Endometrium (tissue), 2 donors: ENCODE measurements around the gene TKT.

Experiments
- FAIRE-seq: peaks from 2 replicates; lab custom pipeline; 2012; peaks lifted over from hg19 to GRCh38; lab: Jason Lieb, UNC
- donor health status: control.
- donor health status: control.

The TKT gene

DNA sequence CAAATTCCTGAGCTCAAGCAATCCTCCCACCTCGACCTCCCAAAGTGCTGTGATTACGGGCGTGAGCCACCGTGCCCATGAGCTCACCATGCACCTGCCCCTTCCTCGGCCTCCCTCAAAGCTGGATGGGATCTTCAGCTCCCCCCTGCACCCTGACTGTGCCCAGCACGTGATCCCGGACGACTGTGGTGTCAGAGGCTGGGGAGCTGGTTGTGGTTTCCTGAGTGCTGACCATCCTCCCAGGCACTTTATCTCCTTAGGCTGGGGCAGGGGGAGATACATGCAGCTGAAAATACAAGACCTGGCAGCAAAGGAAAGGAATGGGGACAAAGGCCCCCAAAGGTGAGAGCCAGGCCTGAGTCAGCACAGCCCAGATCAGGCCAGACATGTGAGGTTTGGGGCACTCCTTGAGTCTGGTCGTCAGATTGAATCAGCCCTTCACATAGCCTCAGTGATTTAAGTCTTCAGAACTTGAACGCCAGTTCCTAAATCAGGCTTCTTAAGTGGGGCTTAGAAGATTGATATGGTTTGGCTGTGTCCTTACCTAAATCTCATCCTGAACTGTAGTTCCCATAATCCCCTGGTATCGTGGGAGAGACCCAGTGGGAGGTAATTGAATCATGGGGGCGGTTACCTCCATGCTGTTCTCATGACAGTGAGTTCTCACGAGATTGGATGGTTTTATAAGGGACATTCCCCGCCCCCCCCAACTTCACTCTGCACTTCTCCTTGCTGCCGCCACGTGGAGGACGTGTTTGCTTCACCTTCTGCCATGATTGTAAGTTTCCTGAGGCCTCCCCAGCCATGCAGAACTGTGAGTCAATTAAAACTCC lies 59.0 kb downstream of the TKT start:
- FAIRE-seq = no peak

DNA sequence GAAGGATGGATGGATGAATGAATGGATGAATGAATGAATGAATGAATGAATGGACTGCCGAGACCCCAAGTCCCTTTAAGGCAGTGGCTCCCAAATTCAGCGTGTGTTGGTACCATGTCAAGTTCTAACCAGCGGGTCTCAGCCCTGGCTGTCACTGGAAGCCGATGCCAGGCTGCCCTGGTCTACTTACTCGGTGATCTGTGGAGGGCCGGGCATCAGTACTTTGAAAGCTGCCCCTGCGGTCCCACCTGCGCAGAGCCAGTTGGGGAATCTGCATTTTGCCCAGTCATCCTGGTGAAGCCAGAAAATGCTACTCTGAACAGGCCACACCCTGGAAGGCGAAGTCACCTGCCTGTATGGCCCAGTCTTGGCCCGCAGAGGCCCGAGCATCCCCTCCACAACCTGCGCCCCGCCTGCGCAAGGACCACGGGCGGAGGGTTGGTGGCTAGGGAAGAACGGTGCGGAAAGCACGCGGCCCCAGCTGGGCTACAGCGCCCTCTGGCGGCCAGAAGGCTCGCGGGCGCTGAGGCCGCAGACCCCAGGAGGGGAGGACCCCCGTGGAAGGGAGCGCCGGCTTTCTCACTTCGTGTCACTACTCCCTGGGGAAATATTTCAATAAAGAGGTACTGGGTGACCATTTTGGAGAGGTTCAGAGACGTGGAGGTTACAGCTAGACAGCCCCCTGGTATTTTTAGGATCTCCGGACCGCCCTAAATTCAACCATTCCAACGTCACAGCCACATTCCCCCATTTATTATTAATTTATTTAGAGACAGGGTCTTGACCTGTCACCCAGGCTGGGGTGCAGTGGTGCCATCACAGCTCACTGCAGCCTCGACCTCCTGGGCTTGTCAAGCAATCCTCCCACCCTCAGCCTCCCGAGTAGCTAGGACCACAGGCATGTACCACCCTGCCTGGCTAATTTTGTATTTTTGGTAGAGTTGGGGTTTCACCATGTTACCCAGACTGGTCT lies 59.9 kb downstream of the TKT start:
- FAIRE-seq = no peak

DNA sequence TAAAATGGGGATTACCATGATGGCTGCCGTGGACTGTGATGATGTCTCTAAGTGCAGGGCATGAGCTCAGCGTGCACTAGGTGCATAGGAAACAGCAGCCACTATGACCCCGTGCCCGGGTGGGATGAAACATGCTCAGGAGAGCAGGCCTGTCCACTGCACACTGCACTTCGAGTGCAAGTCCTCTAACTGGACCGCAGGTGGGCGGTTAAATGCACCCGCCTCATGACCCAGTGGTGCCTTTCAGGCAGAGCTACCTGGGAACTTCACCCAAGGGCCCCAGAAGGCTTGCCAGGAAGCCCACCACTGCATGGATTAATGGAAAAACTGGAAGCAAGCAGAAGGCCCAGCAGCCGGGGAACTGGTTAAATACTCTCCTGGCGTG lies 60.8 kb downstream of the TKT start:
- FAIRE-seq = no peak

DNA sequence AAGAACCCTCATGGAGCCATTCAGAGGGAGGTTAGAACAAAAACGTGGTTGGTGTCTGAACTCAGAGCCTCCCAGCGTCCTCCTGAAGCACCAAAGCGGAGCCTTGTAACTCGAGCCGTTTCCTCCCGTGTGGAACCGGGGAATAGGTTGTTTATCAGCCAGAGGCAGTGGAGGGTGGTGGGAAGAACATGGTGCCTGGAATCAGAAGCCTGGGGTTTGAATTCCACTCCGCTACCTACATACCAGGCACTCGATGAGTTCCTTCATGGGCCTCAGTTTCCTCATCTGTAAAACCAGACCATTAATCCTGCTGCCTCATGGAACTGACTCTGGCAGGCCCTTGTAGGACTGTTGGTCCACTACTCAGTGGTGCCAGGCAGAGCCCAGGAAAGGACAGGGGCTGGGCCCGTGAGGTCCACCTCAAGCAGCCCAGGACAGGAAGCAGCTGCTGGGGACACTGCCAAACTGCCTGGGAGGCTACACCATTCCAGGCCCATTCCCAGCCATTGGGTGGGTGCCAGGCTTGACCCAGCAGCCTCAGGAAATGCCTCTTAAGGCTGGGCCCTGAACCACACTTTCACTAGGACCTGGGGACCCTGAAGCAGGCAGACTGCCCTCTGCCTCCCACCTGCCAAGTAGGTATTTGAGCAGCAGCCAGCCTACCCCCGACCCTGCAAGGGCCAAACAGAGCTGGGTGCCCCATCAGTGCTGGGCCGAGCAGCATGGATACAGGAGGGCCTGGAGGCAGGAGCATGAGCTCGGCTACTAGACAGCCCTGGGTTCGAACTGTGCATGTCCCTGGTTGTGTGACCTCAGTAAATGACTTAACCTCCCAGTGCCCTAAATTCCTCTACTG lies 61.4 kb downstream of the TKT start:
- no peak for FAIRE-seq

DNA sequence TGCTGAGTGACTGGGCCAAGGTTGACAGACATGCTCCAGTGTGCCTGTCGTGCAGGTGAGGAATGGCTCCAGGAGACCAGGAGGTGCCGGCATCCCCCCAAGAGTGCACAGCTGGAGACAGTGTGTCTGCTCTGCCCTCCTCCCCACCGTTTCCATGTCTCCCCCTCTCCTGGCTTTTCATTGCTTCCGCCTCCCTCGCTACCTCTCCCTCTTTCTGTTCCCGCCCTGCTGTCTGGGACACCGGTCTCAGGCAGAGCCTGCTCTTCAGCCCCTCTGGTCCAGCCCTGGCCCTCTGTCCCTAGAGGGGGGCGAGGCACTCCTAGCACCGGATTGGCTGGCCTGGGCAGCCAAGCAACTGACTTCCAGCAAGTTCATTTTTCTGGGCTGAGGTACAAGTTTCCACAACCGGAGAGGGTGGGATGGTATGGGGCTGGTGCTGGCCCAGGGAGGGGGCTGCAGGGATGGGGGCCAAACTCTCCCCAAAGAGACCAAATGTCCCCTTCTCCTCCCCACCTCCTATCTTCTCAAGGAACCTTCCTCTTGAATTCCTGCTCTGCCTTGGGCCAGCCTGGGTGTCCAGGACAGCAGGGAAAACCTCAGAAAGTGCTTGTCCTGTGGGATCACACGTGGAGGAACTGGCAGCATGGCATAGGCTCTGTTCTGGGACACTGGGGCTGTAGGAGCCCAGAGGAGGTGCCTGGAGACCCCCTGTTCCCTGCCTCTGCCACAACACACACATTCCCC lies 62.2 kb downstream of the TKT start:
- FAIRE-seq = no peak

DNA sequence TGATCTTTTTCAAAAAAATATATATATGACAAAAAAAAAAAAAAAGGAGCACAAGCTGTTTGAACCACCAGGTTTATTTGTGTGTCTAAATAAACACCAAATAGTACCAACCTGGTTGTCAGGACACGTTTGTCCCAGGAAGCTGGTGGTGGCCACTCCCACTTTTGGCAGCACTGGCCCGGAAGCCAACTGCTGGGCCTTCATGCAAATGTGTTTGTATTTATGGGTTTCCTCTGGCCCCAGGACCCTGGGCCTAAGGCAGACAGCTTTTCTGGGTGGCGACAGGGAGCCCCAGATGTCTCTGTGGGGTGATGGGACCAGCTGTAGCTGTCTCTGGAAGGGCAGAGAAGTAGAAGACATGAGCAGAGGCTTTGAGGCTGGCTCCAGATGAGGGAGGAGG lies 63.2 kb downstream of the TKT start:
- FAIRE-seq = no peak

DNA sequence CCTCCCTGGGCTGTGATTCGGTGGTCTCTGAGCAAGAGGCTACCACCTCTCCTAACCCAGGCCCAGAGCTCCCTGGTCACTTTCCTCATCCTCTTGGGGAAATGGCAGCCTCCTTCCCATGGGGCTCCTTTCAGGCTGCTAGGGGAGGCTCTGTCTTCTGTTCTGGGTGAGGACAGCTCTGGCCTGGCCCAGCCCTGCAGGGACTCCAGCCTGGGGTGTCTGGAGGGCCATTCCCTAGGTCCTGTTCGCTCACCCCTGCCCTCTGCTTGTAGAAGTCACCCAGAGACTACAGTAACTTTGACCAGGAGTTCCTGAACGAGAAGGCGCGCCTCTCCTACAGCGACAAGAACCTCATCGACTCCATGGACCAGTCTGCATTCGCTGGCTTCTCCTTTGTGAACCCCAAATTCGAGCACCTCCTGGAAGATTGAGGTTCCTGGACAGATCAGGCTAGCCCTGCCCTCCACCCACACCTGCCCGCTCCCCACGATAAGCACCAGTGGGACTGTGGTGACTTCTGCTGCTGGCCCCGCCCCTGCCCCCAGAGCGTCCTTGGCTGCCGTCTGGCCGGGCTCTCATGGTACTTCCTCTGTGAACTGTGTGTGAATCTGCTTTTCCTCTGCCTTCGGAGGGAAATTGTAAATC lies 63.9 kb downstream of the TKT start:
- no peak for FAIRE-seq

DNA sequence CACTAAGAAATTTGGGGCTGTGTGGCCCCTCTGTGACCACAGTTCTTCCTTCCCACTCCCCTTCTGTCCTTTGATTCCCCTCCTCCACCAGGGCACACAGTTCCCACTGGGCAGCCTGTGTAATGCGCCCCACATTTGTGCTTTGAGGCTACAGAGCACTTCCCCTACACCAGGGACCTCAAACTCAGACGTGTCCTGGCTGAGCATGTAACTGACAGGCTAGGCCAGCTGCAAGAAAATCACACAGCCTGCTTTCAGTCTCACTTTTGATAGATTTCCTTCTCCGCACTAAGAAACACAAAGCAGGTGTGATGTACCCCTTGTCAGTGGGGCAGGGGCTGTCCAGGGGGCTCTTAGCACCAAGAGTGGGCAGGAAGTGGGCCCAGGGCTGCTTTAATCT lies 65.2 kb downstream of the TKT start:
- no peak for FAIRE-seq

DNA sequence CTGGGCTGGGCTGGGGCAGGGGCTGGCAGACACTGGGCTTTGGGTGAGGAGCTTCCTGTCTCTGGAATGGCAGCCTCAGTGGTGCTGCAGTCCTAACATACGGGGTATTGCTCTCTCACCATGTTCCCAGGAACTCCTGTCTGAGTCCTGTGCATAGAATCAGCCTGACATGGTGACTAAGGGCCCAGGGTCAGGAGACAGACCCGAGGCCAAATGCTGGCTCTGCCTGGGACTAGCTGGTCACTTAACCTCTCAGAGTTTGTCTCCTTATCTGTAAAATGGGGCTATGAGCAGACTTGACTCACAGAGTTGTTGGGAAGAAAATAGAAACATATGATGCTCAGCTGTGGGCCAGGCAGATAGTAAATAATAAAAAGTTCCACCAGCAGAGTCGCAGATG lies 66.5 kb downstream of the TKT start:
- FAIRE-seq = no peak

DNA sequence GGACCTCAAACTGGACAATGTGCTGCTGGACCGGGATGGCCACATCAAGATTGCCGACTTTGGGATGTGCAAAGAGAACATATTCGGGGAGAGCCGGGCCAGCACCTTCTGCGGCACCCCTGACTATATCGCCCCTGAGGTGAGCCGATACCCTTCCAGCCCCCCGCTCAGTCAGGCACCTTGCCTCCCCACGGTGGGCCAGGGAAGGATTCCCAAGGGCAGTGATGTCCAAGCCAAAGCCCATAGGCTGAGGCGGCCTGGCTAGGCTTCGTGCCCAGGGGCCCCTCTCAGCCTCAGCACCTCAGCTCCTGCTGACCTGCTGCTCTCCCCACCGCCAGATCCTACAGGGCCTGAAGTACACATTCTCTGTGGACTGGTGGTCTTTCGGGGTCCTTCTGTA lies 67.1 kb downstream of the TKT start:
- no peak for FAIRE-seq

DNA sequence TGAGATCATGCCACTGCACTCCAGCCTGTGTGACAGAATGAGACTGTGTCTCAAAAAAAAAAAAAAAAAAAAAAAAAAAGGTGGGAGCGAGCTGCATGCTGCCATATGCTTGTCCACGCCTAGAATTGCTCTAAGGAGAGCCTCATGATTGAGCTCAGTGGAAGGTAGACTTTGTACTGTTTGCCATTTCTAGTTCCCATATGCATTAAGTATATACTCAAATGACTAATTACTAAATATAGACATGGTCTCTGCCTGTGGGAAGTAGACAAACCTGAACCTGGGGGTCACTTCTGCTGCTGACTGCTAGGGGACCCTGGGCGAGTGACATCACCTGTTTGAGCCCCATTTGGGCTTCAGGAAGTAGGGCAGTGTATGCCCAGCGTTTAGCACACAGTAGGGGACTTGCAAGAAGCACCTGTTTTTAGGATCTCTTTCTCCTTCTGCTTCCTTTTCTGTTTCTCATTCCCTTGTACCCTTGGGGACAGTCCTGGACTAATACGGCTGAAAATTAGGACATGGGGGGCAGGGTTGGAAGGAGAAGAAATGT lies 67.6 kb downstream of the TKT start:
- no peak for FAIRE-seq

DNA sequence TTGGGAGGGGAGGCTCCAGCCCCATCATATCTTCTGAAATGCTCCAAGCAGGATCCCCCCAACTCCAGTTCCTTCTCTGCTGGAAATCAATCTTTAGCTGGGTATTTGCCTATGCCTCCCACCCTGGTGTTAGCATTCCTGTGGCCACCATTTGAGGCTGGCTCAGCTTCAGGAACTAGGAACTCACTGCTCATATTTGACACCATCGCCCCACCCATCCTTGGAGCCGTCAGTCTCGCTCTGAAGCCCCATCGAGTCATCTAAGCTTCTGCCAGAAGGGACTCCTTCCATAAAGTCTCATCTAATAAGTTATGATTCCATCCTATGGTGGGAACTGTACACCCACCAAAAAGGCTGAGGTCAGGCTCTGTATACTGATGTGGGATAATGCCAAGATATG lies 68.4 kb downstream of the TKT start:
- FAIRE-seq = no peak

DNA sequence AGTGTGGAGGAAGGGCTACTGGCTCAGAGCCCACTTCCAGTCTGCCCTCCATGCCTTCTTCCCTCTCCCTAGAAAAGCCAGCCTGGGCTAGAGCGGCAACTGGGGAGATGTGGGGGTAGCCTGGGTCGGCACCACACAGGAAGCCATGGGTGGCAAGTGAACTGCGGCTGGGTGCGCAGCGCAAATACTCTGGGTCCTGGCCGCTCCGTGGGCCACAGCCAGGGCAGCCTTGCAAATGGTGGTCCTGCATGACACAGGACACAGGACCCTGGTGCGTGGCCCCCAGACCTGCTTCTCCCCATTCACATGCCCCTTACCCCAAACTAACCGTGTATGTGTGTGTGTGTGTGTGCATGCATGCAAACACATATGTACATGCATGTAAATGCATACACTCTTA lies 69.1 kb downstream of the TKT start:
- no peak for FAIRE-seq

DNA sequence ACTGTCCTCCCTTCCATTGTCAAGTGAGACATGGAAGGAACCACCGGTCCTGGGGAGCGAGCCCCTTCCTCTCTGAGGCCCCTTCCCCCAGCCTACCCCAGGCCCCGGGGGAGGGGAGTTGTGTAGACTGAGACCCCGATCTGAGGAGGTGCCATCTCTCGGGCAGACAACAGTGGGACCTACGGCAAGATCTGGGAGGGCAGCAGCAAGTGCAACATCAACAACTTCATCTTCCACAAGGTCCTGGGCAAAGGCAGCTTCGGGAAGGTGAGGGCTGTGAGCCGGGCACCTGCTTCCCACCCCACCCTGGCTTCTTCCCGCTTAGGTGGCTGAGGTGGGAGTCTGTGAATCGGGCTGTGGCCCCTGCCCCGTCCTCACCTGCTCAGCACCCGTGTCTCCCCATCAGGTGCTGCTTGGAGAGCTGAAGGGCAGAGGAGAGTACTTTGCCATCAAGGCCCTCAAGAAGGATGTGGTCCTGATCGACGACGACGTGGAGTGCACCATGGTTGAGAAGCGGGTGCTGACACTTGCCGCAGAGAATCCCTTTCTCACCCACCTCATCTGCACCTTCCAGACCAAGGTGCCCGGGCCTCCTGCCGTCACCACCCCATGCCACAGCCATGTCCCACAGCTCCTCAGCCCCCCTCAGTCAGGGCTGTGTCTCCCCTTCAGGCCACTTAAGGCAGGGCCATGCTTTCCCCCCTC lies 69.9 kb downstream of the TKT start:
- no peak for FAIRE-seq

DNA sequence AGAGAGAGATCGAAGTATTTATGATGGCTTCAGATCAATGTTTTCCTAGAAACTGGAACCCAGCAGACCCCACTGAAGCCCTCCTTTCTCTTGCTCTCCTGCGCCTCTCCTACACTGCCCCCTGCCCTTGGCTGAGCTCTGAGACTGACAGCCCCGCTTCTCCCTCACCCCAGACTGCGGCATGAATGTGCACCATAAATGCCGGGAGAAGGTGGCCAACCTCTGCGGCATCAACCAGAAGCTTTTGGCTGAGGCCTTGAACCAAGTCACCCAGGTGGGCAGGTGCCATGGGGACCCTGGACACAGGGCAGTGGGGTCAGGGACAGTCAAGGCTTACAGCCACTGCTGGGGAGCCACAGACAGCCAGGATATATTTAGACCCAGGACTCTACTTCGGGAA lies 71.1 kb downstream of the TKT start:
- FAIRE-seq = no peak

DNA sequence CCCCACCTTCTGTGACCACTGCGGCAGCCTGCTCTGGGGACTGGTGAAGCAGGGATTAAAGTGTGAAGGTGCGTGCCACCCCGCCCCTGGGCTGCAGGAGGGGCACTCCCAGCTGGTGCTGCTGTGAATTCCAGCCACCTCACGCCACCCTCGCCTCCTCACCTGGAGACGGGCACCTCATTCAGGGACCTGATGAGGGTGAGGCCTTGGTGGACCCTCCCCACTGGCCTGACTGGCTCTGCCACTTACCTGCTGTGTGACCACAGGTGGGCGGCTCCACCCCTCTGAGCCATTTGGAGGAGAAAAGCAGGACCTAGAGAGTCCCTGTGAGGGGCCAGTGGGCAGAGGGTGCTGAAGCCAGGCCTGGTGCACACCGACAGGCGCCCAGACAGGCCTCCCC lies 72.3 kb downstream of the TKT start:
- no peak for FAIRE-seq

DNA sequence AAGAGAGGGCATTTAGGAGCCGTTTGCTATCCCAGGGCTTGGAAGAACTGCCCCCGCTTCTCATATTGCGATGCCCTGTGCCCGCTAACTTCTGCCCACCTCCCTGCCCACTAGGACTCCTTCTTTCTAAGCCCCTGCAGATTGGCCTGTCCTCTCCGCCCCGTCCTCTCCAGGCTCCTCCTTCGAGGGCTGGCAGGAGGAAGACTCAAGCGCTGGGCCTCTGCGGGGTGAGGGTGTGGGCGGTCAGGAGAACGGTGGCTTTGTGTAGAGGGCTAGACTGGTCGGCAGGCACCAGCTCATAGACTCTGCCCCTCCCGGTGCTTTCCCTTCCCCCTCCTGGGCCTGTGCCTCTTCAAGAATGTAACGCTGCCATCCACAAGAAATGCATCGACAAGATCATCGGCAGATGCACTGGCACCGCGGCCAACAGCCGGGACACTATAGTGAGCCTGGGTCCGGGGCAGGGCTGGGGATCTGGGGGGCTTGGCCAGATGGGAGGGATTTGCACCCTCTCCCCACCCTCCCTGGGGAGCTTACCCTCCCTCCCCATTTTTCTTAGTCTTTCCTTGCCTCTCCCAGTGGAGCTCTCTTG lies 73.0 kb downstream of the TKT start:
- FAIRE-seq = no peak

DNA sequence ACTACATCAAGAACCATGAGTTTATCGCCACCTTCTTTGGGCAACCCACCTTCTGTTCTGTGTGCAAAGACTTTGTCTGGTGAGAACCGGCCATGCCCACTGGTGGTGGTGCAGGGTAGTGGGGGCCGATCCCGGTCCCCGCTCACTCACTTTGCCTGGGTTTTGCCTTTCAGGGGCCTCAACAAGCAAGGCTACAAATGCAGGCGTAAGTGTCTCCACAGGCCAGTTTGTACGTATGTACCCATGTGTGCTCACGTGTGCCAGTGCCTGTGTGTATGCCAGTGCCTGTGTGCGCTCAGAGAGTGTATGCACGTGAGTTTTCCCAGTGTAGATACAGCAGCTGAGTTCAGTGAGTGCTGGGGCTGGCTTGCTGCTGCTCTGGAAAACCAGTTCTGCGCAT lies 74.3 kb downstream of the TKT start:
- FAIRE-seq = no peak

DNA sequence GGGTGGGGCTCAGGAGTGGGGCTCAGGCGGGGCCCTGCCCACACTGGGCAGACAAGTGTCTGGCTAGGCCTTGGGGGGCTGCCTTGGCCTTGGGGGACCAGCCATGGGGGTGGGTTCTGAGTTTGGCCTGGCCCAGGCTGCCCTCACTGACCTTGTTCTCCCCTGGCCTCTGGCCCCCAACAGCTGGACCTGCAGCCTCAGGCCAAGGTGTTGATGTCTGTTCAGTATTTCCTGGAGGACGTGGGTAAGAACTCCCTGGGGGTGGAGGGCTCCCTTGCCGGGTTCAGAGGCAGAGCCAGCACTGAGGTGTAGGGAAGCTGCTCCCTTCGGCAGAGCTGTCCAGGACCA lies 74.8 kb downstream of the TKT start:
- FAIRE-seq = no peak
